AG04449 (cell line): ENCODE data around the gene MVB12B.

Experiments
- CTCF ChIA-PET: fragments of 350-600 bp; formaldehyde crosslinking; extraction: SDS; loops from one replicate; lab custom pipeline; 2021; ENCODE audit warnings: antibody characterized with exemption; lab: Yijun Ruan, JAX
- POLR2A ChIA-PET: fragments of 400-600, 350-600 bp; formaldehyde crosslinking; extraction: SDS; loops from one replicate; lab custom pipeline; 2020; ENCODE audit warnings: antibody characterized with exemption, inconsistent platforms; lab: Yijun Ruan, JAX
- DNase-seq: peaks from one replicate; pipeline ENCODE4 v3.0.0-alpha.2; 2010; ENCODE audit warnings: low read depth, low spot score
- H3K4me3 ChIP-seq: 2 replicates; pipeline ENCODE4 v1.5.1; 2011; ENCODE audit warnings: low read depth, mild to moderate bottlenecking, control low read depth, low read length
- TF ChIP-seq, protein P1 (sequence below): IDR thresholded peaks from one replicate; pipeline ENCODE4 v1.5.1; 2011; ENCODE audit warnings: mild to moderate bottlenecking, moderate library complexity, low read length, control low read depth, inconsistent platforms; ENCODE audit not compliant: insufficient read depth; ENCODE audit errors: missing control alignments

Gene MVB12B

DNA sequence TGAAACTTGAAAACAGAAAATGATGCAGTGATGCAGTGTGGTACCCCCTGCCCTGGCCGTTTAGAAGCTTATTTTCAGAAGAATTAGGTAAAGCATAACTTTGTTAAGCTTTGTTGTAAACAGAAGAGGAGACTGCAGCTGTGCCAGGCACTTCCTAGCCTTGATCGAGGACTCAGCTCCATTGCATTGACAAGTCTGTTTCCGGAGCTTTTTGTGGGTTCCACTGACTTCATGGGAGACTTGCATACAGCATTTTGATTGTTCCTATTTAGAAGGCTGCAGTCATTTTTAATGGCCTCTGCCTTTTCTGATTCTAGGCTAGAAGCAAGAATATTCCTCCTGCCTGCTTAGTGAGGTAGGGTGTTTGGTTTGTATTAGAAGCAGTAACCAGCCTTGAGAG is 12.3 kb downstream of the MVB12B start:
- no peak overlapping the region for H3K4me3 ChIP-seq
- CTCF ChIA-PET: interaction anchor here (0.9 to 1.6 kb wide), 2 partner anchors 11 to 41 kb away, joined by 3 to 4 read pairs; no protein-coding TSS in a partner anchor
- DNase-seq: no peak
- TF ChIP-seq, protein P1, sequence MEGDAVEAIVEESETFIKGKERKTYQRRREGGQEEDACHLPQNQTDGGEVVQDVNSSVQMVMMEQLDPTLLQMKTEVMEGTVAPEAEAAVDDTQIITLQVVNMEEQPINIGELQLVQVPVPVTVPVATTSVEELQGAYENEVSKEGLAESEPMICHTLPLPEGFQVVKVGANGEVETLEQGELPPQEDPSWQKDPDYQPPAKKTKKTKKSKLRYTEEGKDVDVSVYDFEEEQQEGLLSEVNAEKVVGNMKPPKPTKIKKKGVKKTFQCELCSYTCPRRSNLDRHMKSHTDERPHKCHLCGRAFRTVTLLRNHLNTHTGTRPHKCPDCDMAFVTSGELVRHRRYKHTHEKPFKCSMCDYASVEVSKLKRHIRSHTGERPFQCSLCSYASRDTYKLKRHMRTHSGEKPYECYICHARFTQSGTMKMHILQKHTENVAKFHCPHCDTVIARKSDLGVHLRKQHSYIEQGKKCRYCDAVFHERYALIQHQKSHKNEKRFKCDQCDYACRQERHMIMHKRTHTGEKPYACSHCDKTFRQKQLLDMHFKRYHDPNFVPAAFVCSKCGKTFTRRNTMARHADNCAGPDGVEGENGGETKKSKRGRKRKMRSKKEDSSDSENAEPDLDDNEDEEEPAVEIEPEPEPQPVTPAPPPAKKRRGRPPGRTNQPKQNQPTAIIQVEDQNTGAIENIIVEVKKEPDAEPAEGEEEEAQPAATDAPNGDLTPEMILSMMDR: no peak
- POLR2A ChIA-PET: no interaction called here

DNA sequence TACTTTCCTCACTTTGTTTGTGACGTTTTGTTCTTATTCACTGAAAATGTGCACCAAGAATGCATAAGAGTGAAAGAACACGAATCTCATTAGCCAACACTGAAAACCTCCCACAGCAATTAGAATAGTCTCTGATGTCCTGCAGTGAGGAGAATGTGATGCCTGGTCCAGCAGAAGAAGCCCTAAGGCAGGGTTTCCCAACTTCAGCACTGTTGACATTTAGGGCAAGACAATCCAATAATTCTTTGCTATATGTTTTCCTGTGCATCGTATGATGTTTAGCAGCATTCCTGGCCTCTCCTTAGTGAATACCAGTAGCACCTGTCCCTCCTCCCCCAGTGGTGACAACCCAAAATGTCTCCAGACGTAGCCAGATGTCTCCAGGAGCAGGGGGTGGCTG is 14.8 kb downstream of the MVB12B start:
- no peak overlapping the region for H3K4me3 ChIP-seq
- no peak for DNase-seq
- TF ChIP-seq, protein P1: no peak
- ChIA-PET CTCF (interaction anchor here (1.0 kb wide), 1 partner anchor 9 kb away, joined by 3 read pairs; no protein-coding TSS in a partner anchor), POLR2A (no interaction called here)

DNA sequence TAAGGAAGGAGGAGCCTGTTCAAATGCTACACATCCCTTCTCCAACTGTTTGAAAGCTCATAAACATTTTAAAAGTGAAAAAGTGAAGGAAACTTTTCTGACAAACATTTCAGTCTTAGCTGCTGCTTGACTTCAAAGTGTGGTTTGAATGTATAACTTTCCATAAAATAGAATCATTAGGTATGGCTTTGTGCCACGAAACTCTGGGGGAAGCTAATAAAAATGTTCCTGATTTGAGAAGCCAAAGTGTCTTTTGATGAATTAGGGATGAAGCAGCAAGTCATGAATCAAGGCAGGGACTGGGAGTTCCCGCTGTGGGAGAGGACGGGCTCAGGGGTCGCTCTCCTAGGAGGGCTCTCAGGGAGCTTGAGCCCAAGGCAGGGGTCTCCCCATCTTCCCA is 15.3 kb downstream of the MVB12B start:
- TF ChIP-seq, protein P1: no peak
- CTCF ChIA-PET: interaction anchor here (1.0 to 1.3 kb wide), 2 partner anchors 10 to 39 kb away, joined by 3 read pairs; no protein-coding TSS in a partner anchor
- no peak overlapping the region for H3K4me3 ChIP-seq
- POLR2A ChIA-PET: no interaction called here
- no peak for DNase-seq

DNA sequence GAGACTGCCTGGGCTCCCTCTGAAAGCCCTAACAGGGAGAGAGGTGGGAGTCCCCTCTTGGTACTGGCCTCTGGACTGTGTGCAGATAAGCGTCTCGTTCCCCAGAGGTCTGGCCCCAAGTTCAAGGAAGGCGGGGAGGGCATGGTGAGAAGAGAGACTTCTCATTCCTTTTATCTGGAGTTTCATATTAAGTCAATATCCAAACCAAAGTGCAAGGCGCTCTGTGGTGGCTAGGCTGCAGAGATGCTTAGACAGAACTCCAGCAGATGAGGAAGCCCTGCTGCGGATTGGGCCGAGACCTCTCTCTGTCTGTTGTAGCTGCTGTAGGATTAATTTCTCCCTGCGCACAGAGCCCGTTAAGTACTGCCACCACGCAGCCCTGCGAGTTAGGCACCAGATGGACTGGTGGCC is 16.0 kb downstream of the MVB12B start:
- POLR2A ChIA-PET: no interaction called here
- H3K4me3 ChIP-seq: no peak overlapping the region
- no peak for DNase-seq
- CTCF ChIA-PET: interaction anchor here (1.0 to 1.3 kb wide), 2 partner anchors 10 to 39 kb away, joined by 3 read pairs; no protein-coding TSS in a partner anchor
- TF ChIP-seq, protein P1: no peak

DNA sequence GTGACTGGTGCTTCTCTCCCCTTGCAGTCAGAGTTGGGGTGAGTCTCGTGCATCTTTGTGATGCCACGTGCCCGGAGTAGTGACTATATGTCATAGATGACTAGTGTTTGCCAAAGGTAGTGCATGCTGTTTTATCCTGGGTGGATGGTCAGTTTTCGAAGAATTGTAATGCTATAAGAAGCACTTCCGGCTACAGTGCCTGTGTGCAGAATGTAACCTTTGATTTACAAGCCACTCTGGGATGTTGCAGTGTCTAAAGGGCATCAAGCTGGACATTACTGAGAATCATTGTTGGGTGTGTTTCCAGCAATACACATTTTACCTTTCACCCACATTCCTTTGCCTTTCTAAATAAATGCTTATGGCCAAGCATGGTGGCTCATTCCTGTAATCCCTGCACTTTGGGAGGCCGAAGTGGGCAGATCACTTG is 16.7 kb downstream of the MVB12B start:
- ChIA-PET CTCF (interaction anchor here (1.3 to 1.4 kb wide), 2 partner anchors 40 to 55 kb away, joined by 3 to 4 read pairs; no protein-coding TSS in a partner anchor), POLR2A (no interaction called here)
- TF ChIP-seq, protein P1: no peak
- no peak for DNase-seq
- H3K4me3 ChIP-seq: no peak overlapping the region

DNA sequence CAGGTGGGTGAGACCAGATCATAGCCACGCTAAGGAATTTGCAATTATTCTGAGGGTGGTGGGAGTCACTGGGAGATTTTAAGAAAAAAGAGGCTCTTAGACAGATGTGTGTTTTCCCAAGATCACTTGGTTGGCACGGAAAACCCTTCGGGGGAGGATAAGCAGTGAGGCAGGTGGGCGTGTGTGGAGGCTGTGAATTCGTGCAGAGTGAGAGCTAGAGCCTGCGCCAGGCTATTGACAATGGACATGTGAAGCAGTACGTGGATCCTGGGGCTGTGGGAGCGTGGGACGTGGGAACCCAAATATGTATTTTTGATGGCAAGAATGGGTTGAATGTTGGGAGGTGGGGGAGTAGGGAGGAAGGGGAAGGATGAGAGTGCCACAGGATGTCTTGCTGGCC is 19.4 kb downstream of the MVB12B start:
- ChIA-PET POLR2A (no interaction called here), CTCF (no interaction called here)

More for the DNA sequence above, 19.4 kb downstream of the MVB12B start:
- H3K4me3 ChIP-seq: no peak overlapping the region
- TF ChIP-seq, protein P1: no peak
- no peak for DNase-seq
